GM12892 (cell line): Measurements from ENCODE around the gene C4orf46.

Source experiments
- DNase-seq: peaks from one replicate; pipeline ENCODE4 v3.0.0; 2011; ENCODE audit not compliant: insufficient read length
- FAIRE-seq: peaks from 2 replicates; lab custom pipeline; 2011; peaks lifted over from hg19 to GRCh38; lab: Jason Lieb, UNC
- POLR2A ChIP-seq: IDR thresholded peaks from 2 replicates; pipeline ENCODE4 v1.6.1; 2011; ENCODE audit warnings: low read depth, low read length, control low read depth
- POLR2AphosphoS5 ChIP-seq: IDR thresholded peaks from 2 replicates; pipeline ENCODE4 v1.6.1; 2011; ENCODE audit warnings: low read depth, low read length, control low read depth
- TAF1 ChIP-seq: IDR thresholded peaks from 2 replicates; pipeline ENCODE4 v1.6.1; 2011; ENCODE audit warnings: low read depth, mild to moderate bottlenecking, control low read depth, low read length, borderline replicate concordance

Gene C4orf46

GRCh38 chr4:158649111-158649680 lies 22.5 kb downstream of the C4orf46 start:
- DNase-seq (no peak), FAIRE-seq (no peak)
- TF ChIP-seq POLR2AphosphoS5 (no peak), TAF1 (no peak), POLR2A (no peak)

- FAIRE-seq, result no peak
- DNase-seq, result no peak
- TF ChIP-seq TAF1 (no peak), POLR2A (no peak), POLR2AphosphoS5 (no peak)
These were observed 26.9 kb downstream of the C4orf46 start for GRCh38 chr4:158644760-158645159.

GRCh38 chr4:158644356-158644755 lies 27.3 kb downstream of the C4orf46 start:
- DNase-seq (no peak), FAIRE-seq (no peak)
- TF ChIP-seq POLR2A (no peak), POLR2AphosphoS5 (no peak), TAF1 (no peak)

GRCh38 chr4:158636619-158637018 lies 35.1 kb downstream of the C4orf46 start:
- FAIRE-seq, result no peak
- TF ChIP-seq TAF1, result no peak
- TF ChIP-seq POLR2A, result no peak
- TF ChIP-seq POLR2AphosphoS5, result no peak

GRCh38 chr4:158630893-158631292 lies 40.8 kb downstream of the C4orf46 start:
- FAIRE-seq, result no peak
- DNase-seq, result no peak
- no peak for TF ChIP-seq POLR2AphosphoS5
- TF ChIP-seq TAF1, result no peak
- no peak for TF ChIP-seq POLR2A

More at GRCh38 chr4:158636619-158637018, 35.1 kb downstream of the C4orf46 start:
- DNase-seq, result no peak

GRCh38 chr4:158625544-158625943 lies 46.1 kb downstream of the C4orf46 start:
- DNase-seq (no peak), FAIRE-seq (no peak)
- TF ChIP-seq POLR2A (no peak), TAF1 (no peak), POLR2AphosphoS5 (no peak)

GRCh38 chr4:158624889-158625478 lies 46.7 kb downstream of the C4orf46 start:
- no peak for TF ChIP-seq TAF1
- no peak for TF ChIP-seq POLR2AphosphoS5
- TF ChIP-seq POLR2A, result no peak
- DNase-seq (no peak), FAIRE-seq (peak; percentile 77)

- DNase-seq (no peak), FAIRE-seq (no peak)
- TF ChIP-seq TAF1, result no peak
- TF ChIP-seq POLR2A, result no peak
- no peak for TF ChIP-seq POLR2AphosphoS5
These were observed 49.4 kb downstream of the C4orf46 start for GRCh38 chr4:158622251-158622650.

GRCh38 chr4:158621729-158622128 lies 50.0 kb downstream of the C4orf46 start:
- TF ChIP-seq TAF1, result no peak
- TF ChIP-seq POLR2A, result no peak
- no peak for TF ChIP-seq POLR2AphosphoS5
- DNase-seq (no peak), FAIRE-seq (no peak)

- DNase-seq, result no peak
- TF ChIP-seq POLR2AphosphoS5, result no peak
- no peak for TF ChIP-seq POLR2A
- TF ChIP-seq TAF1, result no peak
- FAIRE-seq, result no peak
These were observed 53.7 kb downstream of the C4orf46 start for GRCh38 chr4:158617956-158618355.
